Measurements from ENCODE around the gene IGLL1.

The IGLL1 gene

GRCh38 chr22:23523713-23524112 is 56.4 kb downstream of the IGLL1 start:
- Mint-ChIP-seq H3K36me3 (ENCODE audit: low read depth) (no peaks in the 10 kb centered on the region), H3K4me3 (no peak overlapping the region), H3K27me3 (ENCODE audit: low read depth) (peaks cover 33% of the 10 kb centered on the region), H3K9me3 (no peaks in the 10 kb centered on the region), H3K27ac (no peak overlapping the region), H3K4me1 (ENCODE audit: low read depth) (peaks cover 2% of the 10 kb centered on the region)

Data from T-helper 1 cell treated with Interleukin-12 subunit alpha and Interleukin-12 subunit beta and Interleukin-4 antibody, amounts not matched to agents 30 μg/mL and 1 μg/mL, for 36 hours (primary cell).